ENCODE measurements around the gene NCAM1. TPM values are rescaled to one million over a fixed set of nuclear protein-coding genes. Genes with fewer than 3 reads are reported as not detected.

NCAM1 gene
- total RNA-seq, 1 donor from 2014 or later = 1.8 TPM

DNA sequence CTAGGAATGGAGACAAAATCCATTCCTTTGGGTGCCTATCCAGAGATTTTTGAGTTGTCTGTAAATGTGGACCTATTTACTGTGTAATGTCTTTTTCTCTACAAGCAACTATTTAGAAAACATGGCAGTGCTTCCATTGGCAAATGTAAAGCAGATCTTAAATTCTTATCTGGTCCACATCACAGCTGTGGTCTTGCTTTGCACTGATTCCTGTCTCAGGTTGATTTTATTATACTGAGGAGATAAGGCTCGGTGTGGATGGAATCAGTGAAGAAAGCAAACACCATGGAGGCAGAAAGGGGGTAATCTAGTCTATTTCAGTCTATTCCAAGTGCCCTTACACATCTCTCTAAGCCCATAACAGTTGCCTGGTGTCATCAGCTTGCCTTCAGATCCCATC is 160.5 kb downstream of the NCAM1 start:
- no peak for DNase-seq (ENCODE audit: extremely low read depth, low read depth, low spot score)

DNA sequence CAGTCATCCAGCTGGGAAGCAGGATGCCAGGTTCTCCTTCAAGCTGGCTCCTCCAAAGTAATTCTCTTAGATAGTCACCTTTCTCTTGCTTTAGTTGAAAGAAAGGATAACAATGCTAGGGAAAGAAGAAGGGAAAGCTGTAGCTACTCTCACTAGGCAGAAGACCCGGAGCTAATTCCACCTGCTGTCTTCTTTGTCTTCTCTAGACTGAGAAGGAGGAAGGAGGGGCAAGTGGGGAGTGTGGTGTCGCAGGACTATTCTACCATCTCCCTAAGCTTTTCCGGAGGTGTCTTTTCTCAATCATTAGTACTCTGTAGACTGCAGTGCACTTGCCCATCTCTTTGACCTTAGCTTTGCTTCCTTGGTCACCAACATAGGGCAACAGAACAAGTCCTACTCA is 162.8 kb downstream of the NCAM1 start:
- DNase-seq (ENCODE audit: extremely low read depth, low read depth, low spot score) = no peak

DNA sequence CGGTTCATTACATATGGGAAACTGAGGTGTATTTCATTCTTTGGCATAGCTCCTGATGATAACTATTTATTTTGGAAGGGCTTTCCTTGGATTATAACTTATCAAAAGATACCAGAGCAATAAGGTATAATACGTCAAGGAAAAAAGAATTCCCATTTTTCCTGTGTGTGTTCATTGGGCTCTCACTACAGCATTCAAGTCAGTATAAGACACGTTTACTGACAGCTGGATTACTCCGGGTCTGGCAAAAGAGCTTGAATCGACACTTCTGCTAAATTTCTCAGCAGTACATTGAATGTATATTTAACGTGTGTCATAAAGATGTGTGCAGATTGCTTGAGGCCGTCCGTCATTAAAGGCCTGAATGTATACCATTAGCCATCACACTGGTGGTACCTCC is 163.4 kb downstream of the NCAM1 start:
- no peak for DNase-seq (ENCODE audit: extremely low read depth, low read depth, low spot score)

DNA sequence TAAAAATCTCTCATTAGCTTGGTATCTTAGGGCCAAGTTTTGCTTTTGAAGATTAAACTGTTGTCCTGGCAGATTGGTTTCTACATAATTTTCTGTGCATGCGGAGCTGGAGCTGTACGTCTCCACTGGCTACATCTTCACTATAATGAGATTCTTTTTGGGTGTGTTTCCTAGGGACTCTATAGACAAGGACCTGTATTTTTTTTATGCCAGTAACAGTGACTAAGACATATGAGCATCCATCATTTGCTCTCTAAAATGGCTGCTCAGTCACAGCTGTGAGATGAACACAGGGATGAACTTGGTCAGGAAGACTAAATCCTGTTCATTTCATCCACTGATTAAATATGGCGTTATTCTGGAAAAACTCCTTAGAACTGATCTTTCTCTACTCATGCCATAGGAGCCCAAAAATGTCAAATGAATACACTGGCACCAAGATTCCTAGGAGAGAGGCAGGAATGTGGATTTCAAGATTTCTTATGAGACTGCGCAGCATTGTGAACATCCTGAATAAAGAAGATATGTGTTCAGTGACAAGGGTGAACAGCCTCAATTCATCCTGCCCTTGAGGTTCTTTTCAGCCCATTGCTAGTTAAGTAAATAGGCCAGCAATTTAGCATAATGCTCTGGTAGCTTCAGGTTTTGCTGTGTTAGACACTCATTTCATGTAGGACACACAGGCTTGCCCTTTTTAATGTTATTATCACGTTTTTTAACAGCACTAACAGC is 168.2 kb downstream of the NCAM1 start:
- no peak for DNase-seq (ENCODE audit: extremely low read depth, low read depth, low spot score)

DNA sequence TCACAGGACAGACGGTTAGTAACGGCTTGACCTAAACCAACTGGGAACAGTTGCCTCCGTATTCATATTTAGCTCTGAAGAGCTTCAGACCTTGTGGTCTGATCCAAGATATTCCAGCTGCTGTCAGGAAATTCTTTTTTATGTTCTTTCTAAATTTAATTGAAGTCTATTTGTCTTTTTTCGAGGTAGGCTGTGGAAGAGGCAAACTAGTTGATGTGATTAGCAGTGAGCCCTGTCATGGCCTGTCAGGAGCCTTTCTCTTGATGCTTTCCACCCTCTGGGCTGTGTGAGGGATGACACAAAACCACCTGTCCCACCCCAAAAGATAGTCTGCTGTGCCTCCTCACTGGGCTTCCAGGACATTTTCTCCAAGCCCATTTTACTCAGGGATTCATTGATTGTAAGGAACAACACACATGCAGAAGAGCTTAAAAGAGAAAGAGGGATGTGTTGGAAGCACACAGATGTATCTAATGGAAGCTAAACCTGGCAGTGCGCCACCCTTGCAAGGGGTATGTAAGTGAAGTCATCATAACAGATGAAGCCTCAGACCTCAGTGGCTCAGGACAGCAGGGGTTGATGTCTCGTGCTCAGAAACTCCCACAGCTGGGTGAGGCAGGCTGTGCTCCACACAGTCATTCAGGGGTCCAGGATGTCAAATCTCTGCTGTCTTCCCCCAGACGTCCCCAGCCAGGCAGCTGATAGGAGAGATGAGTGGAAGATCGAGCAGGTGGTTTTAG is 170.0 kb downstream of the NCAM1 start:
- DNase-seq (ENCODE audit: extremely low read depth, low read depth, low spot score) = no peak

DNA sequence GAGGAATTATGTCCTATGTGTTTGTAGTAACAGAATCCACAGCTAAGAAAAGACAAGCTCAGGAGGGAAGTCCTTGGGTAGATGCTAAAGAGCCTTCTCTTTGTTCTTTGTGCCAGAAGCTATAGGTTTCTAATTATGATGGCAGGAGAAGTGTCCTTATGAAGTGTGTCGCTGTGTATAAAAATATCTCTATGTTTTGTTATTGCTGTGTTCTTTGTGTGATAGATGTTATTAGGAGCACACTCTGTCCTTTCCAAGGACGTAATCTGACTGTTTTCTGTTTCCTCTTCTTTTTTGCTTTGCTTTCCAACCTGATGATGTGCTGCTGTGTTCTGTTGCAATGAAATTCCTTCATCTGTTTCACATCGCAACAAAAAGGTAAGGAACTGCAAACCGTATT is 171.9 kb downstream of the NCAM1 start:
- DNase-seq (ENCODE audit: extremely low read depth, low read depth, low spot score) = no peak

DNA sequence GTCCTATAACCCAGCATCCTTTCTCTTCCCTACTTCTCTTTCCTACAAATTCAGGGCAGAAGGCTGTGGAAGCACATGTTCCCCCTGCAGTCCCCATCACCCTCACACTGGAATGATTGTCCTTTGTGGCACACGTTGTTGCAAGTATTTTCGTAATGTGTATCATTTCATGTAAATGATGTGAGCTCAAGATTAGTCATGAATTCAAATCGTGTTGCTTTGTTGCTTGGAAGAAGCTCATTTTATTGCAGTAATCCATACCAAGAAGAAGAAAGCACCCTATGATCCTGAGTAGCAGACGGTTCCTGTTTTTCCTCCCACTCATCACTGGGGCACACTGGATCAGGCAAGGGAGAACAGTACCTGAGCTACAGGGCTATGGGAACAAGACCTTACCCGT is 173.4 kb downstream of the NCAM1 start:
- DNase-seq (ENCODE audit: extremely low read depth, low read depth, low spot score) = no peak

DNA sequence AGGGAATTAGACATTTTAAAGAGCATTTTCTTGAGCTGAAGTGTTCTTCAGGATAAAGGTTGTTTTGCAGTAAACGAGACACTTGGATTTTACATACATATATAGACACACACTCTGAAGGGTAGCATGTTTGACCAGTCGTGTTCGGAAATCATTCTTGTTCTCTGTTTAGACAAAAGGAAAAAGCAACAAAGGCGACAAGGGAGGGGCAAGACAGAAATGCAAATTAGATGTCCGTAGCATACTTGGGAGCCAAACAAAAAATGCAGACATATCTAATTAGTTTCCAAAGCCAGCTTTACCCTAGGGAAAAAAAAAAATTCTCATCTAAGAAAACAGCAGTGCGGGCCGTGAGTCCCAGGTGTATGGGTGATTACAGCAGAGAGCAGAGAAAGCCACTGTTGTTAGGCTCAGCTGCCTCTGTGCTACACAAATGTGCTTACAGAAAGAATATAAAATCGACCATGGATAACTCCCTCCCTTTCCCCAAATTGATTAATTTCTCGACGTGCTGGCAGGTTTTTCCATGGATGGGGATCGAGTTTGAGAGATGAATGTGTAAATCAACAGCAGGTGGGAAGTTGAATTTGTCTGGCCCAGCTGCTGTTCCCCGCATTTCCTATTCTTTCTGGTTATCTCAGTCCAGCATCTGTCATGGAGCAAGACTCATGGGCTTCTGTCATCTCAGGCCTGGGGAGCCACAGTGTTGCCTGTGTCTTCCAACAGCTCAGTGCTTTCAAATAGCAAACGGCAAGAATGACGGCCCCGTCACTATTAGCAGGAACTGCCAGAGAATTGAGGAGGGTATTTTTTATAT is 176.7 kb downstream of the NCAM1 start:
- no peak for DNase-seq (ENCODE audit: extremely low read depth, low read depth, low spot score)

DNA sequence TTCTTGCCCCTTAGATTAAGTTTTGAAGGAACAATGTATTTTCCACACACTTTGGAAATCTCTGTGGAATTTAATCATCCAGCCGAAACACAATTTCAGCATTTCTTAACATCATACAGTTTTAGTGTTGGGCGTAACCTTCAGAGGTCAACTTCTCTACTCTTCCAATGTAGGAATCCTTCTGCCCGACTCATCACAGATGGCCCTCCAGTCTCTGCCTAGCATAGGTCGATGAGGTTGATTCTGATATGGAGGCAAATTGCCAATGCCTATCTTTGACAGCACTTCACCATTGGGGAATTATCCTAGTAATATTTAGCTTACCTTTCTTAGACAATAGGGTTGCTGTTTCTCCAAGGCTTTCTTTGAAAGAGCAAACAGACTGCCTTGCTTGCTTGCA is 177.5 kb downstream of the NCAM1 start:
- no peak for DNase-seq (ENCODE audit: extremely low read depth, low read depth, low spot score)

DNA sequence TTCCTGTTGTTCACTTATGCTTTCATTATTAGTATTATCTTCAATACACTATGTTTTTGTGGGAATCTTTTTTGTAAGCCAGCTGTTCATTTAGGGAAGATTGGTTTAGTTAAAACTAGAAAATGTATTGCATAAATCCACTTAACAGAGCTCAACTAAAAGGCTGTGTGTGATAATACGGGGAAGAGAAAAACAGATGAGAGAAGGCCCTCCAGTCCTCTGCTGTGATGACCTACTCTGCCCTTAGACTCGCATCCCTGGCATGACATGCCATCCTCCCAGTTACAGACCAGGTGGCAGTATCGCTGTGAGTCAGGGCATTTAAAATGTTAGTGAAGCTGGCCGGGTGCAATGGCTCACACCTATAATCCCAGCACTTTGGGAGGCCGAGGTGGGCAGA is 179.8 kb downstream of the NCAM1 start:
- DNase-seq (ENCODE audit: extremely low read depth, low read depth, low spot score) = no peak

DNA sequence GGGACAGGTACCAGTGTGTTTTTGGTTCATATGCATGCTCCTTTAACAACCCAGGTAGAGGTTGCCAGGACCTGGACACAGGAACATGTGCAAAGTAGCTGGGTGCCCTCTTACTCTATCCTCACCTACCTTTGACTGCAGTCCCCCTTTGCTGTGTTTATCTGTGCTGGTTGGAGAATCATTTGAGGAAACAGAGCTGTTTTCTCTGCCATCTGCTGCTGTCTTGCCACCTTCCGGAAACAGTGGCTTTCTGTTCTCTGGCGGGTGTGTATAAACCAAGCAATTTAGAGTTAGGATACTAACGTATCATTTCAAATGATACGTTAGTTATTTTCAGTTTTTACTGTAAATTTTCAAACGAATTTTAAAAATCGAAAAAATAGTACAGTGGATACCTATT is 181.3 kb downstream of the NCAM1 start:
- no peak for DNase-seq (ENCODE audit: extremely low read depth, low read depth, low spot score)

DNA sequence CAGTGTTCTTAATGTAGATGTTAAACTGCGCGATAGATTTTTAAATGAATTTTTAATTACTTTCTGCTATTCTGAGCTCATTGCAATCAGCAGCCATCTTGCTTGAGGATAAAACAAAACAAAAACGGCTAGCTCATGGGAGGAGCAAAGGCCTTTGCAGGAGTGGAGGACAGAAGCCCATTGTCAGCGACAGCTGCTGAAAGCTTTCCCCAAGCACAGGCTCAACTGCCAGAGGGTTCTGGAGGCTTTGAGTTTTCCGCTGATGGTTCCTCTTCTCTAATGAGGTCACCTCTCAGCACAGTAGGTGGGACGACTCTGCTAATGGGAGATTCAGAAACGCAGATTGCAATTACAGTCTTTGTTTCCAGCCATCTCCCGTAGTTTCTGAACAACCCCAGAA is 186.0 kb downstream of the NCAM1 start:
- DNase-seq (ENCODE audit: extremely low read depth, low read depth, low spot score) = no peak

DNA sequence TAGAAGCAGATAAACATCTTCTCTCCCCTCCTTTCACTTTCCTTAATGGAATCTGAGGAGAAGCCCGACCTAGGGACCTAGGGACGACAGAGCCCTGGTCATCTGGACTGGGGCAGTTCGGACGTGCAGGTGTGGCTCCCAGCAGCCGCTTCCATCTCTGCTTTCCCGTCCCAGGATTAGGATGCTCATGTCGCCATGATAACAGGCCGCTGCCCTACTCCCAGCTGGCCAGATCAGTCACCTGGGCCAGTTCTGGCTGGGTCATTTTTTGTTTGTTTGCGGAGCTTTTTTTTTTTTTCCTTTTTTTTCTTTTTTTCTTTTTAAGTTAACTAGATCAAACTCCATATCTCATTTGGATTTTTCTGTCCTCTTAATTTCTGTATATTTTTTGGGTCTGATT is 186.9 kb downstream of the NCAM1 start:
- no peak for DNase-seq (ENCODE audit: extremely low read depth, low read depth, low spot score)

DNA sequence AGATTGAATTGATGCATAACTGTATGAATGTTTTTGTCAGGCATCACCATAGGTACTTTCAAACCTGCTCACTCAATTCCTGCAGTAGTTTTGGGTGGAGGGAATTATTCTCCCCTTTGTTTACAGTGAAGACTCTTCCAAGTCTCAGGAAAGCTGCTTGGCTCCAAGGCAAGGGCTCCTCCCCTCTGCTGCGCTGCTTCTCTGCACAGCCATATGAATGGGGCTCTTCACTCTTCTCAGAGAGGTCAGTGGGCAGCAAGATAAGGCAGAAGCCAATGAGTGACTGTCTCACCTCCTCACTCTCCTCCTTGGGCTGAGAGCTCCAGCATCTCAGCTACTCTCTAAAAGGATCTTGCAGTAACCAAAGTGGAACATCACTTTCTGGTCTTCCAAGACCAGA is 187.4 kb downstream of the NCAM1 start:
- no peak for DNase-seq (ENCODE audit: extremely low read depth, low read depth, low spot score)

DNA sequence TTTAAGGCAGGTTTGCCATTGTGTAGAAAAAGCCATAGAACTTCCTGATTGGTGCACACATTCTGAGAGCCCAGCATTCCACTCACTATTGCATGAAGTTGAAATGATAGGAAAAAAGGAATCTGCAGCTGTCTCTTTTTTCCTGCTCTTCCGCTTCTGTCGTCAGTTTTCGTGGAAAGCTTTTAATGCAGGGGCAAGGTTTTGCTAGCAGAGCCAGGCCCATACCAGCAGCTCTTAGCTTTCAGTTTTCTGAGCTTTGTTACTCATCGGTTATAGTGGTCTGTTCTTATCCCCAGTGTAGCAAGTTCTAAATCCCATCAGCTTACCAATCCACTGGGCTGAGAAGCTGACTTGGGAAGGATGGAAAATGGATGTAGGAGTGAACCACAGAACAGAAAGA is 190.3 kb downstream of the NCAM1 start:
- no peak for DNase-seq (ENCODE audit: extremely low read depth, low read depth, low spot score)

DNA sequence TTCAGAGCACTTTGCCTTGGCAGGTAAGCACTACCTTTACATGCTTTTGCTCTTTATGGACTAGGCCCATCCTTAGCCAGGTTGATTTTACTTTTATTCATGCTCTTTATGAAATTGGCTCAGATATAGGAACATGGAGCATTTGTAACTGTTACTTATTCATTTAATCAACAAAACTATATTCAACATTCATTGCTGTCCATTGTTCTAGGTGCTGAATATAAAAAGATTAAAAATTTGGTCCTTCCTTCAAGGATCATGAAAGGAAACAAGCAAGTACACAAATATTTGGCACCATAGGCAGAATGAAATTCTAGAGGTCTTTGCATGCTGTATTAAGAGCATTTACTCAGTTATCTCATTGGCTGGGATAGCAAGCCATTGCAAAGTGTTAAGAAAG is 191.3 kb downstream of the NCAM1 start:
- no peak for DNase-seq (ENCODE audit: extremely low read depth, low read depth, low spot score)

DNA sequence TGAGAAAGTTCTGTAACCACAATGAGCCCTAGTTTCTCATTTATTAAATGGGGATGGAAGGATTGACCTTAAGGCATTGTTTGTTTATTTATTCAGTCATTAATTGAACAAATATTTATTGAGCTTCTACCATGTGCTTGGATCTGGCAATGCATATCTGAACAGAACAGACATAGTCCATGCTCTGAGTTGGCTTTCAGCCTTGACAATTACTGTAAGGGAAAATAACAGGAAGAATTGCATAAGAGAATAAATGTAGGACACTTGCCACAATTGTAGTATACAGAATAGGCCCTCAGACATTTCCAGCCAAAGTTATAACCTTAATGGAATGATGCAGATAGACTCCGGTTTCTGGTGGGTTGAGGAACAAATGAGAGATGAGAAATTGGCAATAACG is 192.6 kb downstream of the NCAM1 start:
- DNase-seq (ENCODE audit: extremely low read depth, low read depth, low spot score) = no peak

DNA sequence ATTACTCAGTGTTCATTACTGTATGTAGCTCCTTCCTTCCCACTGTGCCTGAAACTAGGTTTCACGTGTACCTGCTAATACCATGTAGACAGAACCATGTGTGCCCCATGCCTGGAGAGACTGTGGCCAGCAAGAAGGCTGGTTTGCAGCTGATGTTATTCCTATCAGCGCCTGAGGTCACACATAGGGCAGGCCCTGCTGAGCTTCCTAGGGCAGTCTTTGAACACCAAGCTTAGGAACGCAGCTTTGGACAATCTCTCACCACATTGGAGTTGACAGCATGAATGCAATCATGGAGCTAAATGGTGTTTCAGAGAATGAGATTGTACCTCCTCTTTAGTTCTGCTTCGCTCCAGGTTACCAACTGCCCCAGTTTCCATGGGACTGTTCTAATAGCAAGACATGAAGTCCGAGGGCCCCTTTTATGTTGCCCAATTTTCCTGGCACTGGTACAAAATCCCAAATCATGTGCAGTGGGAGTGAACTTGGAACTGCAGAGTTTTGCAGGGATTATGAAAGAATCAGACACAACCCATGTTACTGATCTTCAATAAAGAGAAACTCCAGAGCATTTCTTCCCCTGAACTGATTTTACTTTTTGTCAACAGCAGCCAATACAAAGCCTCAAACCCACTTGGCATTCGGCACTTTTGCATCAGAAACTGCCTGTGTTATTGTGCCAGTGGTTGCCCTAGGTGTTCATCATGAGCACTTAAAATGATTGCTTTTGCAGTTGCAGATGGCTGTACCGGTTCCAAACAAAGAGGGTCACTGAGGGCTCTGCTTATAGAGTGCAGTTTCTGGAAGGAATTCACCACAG is 199.0 kb downstream of the NCAM1 start:
- no peak for DNase-seq (ENCODE audit: extremely low read depth, low read depth, low spot score)

DNA sequence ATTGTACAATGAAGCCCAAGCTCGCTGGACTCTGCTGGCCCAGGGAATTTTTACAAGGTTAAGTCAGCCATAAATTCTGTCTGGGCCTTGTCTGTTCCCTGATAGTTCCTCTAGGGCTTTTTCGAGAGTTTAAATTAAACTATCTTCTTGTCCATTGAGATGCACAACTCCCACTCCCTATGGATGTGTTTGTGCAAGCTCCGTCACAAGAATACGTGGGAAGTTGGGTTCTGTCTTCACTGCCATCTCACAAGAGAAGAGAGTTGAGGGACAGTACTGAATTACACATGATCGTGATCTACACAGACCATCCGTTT is 199.5 kb downstream of the NCAM1 start:
- DNase-seq (ENCODE audit: extremely low read depth, low read depth, low spot score) = no peak

DNA sequence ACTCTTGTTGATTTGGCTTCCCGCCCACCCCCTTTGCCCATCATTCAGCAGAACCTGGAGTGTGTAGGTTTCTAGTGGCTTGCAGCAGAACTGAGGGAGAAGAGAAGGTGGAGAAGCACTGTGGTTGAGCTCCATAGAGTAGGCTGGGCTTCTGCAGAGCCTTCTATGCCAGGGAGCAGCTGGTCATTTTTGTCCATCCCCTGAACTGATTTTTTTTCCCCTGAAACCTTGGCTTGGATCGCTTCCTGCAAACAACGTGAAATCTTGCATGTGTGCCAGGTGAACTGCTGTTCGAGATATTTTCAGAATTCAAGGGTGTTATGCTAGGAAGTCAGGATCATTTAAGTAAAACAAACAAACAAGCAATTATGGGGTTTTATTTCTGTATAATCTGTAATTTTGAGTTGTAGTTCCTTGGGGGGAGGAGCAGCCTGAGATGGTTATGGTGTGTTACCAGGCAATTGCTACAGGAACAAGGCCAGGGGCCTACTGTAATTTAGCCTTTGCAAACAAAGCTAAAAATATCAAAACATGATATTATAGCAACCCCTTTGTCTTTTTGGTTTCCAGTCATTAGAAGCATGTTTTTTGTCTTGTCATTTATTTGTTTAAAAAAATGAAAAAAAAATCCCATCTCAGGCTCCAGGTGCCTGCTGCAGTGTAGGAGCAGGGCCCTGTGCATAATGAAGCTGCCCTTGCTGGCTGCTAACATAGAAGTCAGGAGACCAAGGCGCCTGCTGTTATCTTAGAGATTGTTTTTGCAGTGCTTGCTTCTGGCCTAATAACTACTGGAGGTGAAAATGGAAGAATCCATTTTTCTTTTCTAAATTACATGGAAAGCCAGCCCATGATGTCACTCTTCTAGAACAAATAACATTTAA is 200.7 kb downstream of the NCAM1 start:
- DNase-seq (ENCODE audit: extremely low read depth, low read depth, low spot score) = no peak
